Measurements from ENCODE around the gene VGLL3.

GRCh38 chr3:87025661-87026645, 35.0 kb upstream of the VGLL3 start:
- TF ChIP-seq GATA3 (IDR thresholded peaks at IDR 0.05; ENCODE audit: low read depth, low read length) (no peak), GATA2 (IDR thresholded peaks at IDR 0.05; ENCODE audit: low read depth, low read length) (no peak)

All from SH-SY5Y (cell line).